Neural progenitor cell (in vitro differentiated cells): ENCODE results near the gene ALX1. TPM values are rescaled to one million over a fixed set of nuclear protein-coding genes. Genes with fewer than 3 reads are reported as not detected.
A peak's percentile ranks its signal among the peaks of the same experiment; 100 is the strongest.

Source experiments
- DNase-seq: peaks from one replicate; pipeline ENCODE4 v3.0.0-alpha.2; 2016; ENCODE audit warnings: low spot score
- H2AFZ ChIP-seq: fragments of 200-600 bp; sonication (generic); replicated peaks from 2 replicates; pipeline ENCODE4 v1.6.1; 2016; ENCODE audit warnings: antibody characterized with exemption
- H3F3A ChIP-seq: fragments of 200-600 bp; sonication (generic); 2 replicates; pipeline ENCODE4 v1.6.1; 2016; ENCODE audit warnings: antibody characterized with exemption, low read depth
- H3K27ac ChIP-seq: fragments of 200-600 bp; sonication (generic); 2 replicates; pipeline ENCODE4 v1.5.1; 2016; ENCODE audit warnings: mild to moderate bottlenecking
- H3K27me3 ChIP-seq: fragments of 200-600 bp; sonication (generic); 2 replicates; pipeline ENCODE4 v1.6.1; 2016; ENCODE audit warnings: mild to moderate bottlenecking, moderate library complexity
- H3K36me3 ChIP-seq: fragments of 200-600 bp; sonication (generic); 2 replicates; pipeline ENCODE4 v1.5.1; 2016
- H3K4me1 ChIP-seq: fragments of 200-600 bp; sonication (generic); 2 replicates; pipeline ENCODE4 v1.6.1; 2016; ENCODE audit warnings: mixed run types
- H3K4me2 ChIP-seq: fragments of 200-600 bp; sonication (generic); 2 replicates; pipeline ENCODE4 v1.6.1; 2016
- H3K4me3 ChIP-seq: fragments of 200-600 bp; sonication (generic); 2 replicates; pipeline ENCODE4 v1.5.1; 2016
- H3K79me2 ChIP-seq: fragments of 200-600 bp; sonication (generic); 2 replicates; pipeline ENCODE4 v1.6.1; 2016; ENCODE audit warnings: low read depth
- H3K9ac ChIP-seq: fragments of 200-600 bp; sonication (generic); 2 replicates; pipeline ENCODE4 v1.6.1; 2016
- H3K9me3 ChIP-seq: fragments of 200-600 bp; sonication (generic); 2 replicates; pipeline ENCODE4 v1.5.1; 2016; ENCODE audit warnings: low read depth
- H4K20me1 ChIP-seq: fragments of 200-600 bp; sonication (generic); 2 replicates; pipeline ENCODE4 v1.6.1; 2016; ENCODE audit warnings: low read depth
- H3K27ac Mint-ChIP-seq: 3 replicates; pipeline ENCODE4 v1.8.0; 2021; ENCODE audit warnings: mixed read lengths
- H3K27me3 Mint-ChIP-seq: 2 replicates; pipeline ENCODE4 v1.8.0; 2022; ENCODE audit warnings: low read depth, mild to moderate bottlenecking, inconsistent platforms, moderate library complexity, mixed read lengths; ENCODE audit not compliant: insufficient read depth
- H3K36me3 Mint-ChIP-seq: 3 replicates; pipeline ENCODE4 v1.8.0; 2021; ENCODE audit warnings: mixed read lengths
- H3K4me1 Mint-ChIP-seq: 3 replicates; pipeline ENCODE4 v1.8.0; 2021; ENCODE audit warnings: mixed read lengths
- H3K4me3 Mint-ChIP-seq: 3 replicates; pipeline ENCODE4 v1.8.0; 2021; ENCODE audit warnings: mild to moderate bottlenecking, moderate library complexity, mixed read lengths
- H3K9me3 Mint-ChIP-seq: 3 replicates; pipeline ENCODE4 v1.8.0; 2020; ENCODE audit warnings: mixed read lengths
- CTCF ChIP-seq: fragments of 200-600 bp; sonication (generic); IDR thresholded peaks from 2 replicates; pipeline ENCODE4 v1.5.1; 2017; ENCODE audit warnings: antibody characterized with exemption, mild to moderate bottlenecking
- EZH2 ChIP-seq: fragments of 200-600 bp; sonication (generic); IDR thresholded peaks from 2 replicates; pipeline ENCODE4 v1.6.1; 2017; ENCODE audit warnings: antibody characterized with exemption, mild to moderate bottlenecking, moderate library complexity
- EZH2phosphoT487 ChIP-seq: fragments of 200-600 bp; sonication (generic); IDR thresholded peaks from 2 replicates; pipeline ENCODE4 v1.6.1; 2017; ENCODE audit warnings: antibody characterized with exemption
- total RNA-seq: library from RNA; depleted of rRNA; stranded (reverse); fragments of >200 nt; gene quantifications from 2 replicates; pipeline ENCODE4 v1.2.3, GENCODE V29; 2015; ENCODE audit warnings: low replicate concordance

ALX1 gene
- total RNA-seq, 1 donor from 2014 or later, result 5.6 TPM

GRCh38 chr12:85275374-85275773 lies 4.6 kb upstream of the ALX1 start:
- DNase-seq, result no peak
- no peaks in the 10 kb centered on the region for H3K36me3 ChIP-seq
- H3K27ac Mint-ChIP-seq, result no peak overlapping the region
- no peak overlapping the region for H2AFZ ChIP-seq
- peaks cover 68% of the 10 kb centered on the region for H3K27me3 Mint-ChIP-seq
- H3K4me2 ChIP-seq, result no peak overlapping the region
- peaks cover 7% of the 10 kb centered on the region for H3K4me1 Mint-ChIP-seq
- H3K9me3 Mint-ChIP-seq, result peaks cover 6% of the 10 kb centered on the region
- peaks cover 9% of the 10 kb centered on the region for H3F3A ChIP-seq
- no peaks in the 10 kb centered on the region for H3K9me3 ChIP-seq
- peaks cover 4% of the 10 kb centered on the region for H3K4me1 ChIP-seq
- H3K79me2 ChIP-seq, result no peaks in the 10 kb centered on the region
- no peak overlapping the region for H3K9ac ChIP-seq
- H3K4me3 Mint-ChIP-seq, result no peak overlapping the region
- H3K27ac ChIP-seq, result no peak overlapping the region
- H4K20me1 ChIP-seq, result no peaks in the 10 kb centered on the region
- no peak for TF ChIP-seq EZH2phosphoT487
- no peak for TF ChIP-seq EZH2
- no peak for TF ChIP-seq CTCF
- peaks cover 2% of the 10 kb centered on the region for H3K36me3 Mint-ChIP-seq
- no peak overlapping the region for H3K4me3 ChIP-seq
- peaks cover 99% of the 10 kb centered on the region for H3K27me3 ChIP-seq

DNA sequence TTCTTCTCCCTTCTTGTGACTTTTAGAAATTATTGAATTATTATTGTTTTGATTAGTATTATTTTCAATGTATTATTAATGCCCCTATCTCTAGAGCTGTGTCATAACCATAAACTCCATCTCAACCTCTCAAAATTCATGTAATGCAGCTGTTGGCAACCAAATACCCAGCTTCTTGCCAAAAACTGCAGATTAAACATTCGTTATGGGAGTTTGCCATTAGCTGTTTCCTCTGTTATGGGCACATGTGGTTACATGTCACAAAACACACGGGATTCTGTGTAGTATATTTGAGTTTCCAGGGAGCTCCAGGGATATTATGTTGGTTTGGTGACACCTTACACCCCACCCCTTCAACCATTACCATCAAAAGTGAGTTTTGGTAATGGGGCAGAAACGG lies 2.8 kb upstream of the ALX1 start:
- Histone ChIP-seq H2AFZ (no peak overlapping the region), H3K36me3 (no peaks in the 10 kb centered on the region), H3K27me3 (peaks cover 89% of the 10 kb centered on the region), H3K27ac (no peak overlapping the region), H3K9ac (no peak overlapping the region), H3F3A (peaks cover 24% of the 10 kb centered on the region), H3K9me3 (no peaks in the 10 kb centered on the region), H3K4me1 (peaks cover 14% of the 10 kb centered on the region), H3K79me2 (no peaks in the 10 kb centered on the region), H4K20me1 (no peaks in the 10 kb centered on the region), H3K4me3 (no peak overlapping the region), H3K4me2 (no peak overlapping the region)
- peaks cover 77% of the 10 kb centered on the region for H3K27me3 Mint-ChIP-seq
- H3K4me3 Mint-ChIP-seq, result no peak overlapping the region
- peaks cover 6% of the 10 kb centered on the region for H3K9me3 Mint-ChIP-seq
- peaks cover 18% of the 10 kb centered on the region for H3K4me1 Mint-ChIP-seq
- no peak for DNase-seq
- H3K27ac Mint-ChIP-seq, result no peak overlapping the region
- H3K36me3 Mint-ChIP-seq, result peaks cover 2% of the 10 kb centered on the region
- TF ChIP-seq CTCF (no peak), EZH2phosphoT487 (no peak), EZH2 (no peak)

GRCh38 chr12:85277900-85278597 lies 2.0 kb upstream of the ALX1 start:
- Mint-ChIP-seq H3K4me3 (peak overlapping the region; percentile 43), H3K4me1 (peaks cover 18% of the 10 kb centered on the region)

More at GRCh38 chr12:85277900-85278597, 2.0 kb upstream of the ALX1 start:
- Histone ChIP-seq H3K79me2 (no peaks in the 10 kb centered on the region), H3K4me2 (peak overlapping the region; percentile 93), H3K9me3 (no peaks in the 10 kb centered on the region), H4K20me1 (no peaks in the 10 kb centered on the region), H3F3A (peaks cover 24% of the 10 kb centered on the region), H3K27ac (no peak overlapping the region), H2AFZ (peak overlapping the region; percentile 100), H3K27me3 (peaks cover 85% of the 10 kb centered on the region), H3K4me1 (peaks cover 19% of the 10 kb centered on the region), H3K9ac (no peak overlapping the region), H3K36me3 (no peaks in the 10 kb centered on the region), H3K4me3 (no peak overlapping the region)
- Mint-ChIP-seq H3K27me3 (peaks cover 70% of the 10 kb centered on the region), H3K27ac (no peak overlapping the region), H3K36me3 (peaks cover 2% of the 10 kb centered on the region), H3K9me3 (peaks cover 6% of the 10 kb centered on the region)
- peak; percentile 35 for DNase-seq
- no peak for TF ChIP-seq EZH2phosphoT487
- TF ChIP-seq CTCF, result no peak
- TF ChIP-seq EZH2, result peak; percentile 67
